ENCODE data around the gene SEMA5B.

GRCh38 chr3:123027292-123028232, at the start of gene SEMA5B:
- peak in 2 of 3 experiments; percentile 22 to 49 for TF ChIP-seq CTCF (IDR thresholded peaks at IDR 0.05)
- no peak for TF ChIP-seq POLR2A (IDR thresholded peaks at IDR 0.05)
